PC-3 (cell line): ENCODE data around the gene PNMA1. TPM values are rescaled to one million over a fixed set of nuclear protein-coding genes. Genes with fewer than 3 reads are reported as not detected.

Source experiments
- ATAC-seq: fragments of 200-7000 bp; cut with Tn5 transposase; 2 replicates; pipeline ENCODE4 v1.9.1; 2020; ENCODE audit warnings: mild to moderate bottlenecking, moderate library complexity
- BruUV-seq: library from RNA; stranded (reverse); fragments of 400-500 nt; replicated peaks from 2 replicates; lab custom pipeline; 2021; lab: Mats Ljungman, UMichigan
- CTCF ChIA-PET: fragments of 300-600 bp; sonication (Branson Sonifier 250); formaldehyde crosslinking; loops from one replicate; lab custom pipeline; 2022; ENCODE audit warnings: antibody characterized with exemption; lab: Charles Lee
- POLR2A ChIA-PET: fragments of 300-600 bp; sonication (Branson Sonifier 250); formaldehyde crosslinking; loops from one replicate; lab custom pipeline; 2022; ENCODE audit warnings: antibody characterized with exemption; ENCODE audit not compliant: unreplicated experiment; lab: Charles Lee
- DNase-seq: peaks from one replicate; pipeline ENCODE4 v3.0.0-alpha.2; 2015
- H2AFZ ChIP-seq: fragments of 300-600 bp; sonication (generic); 2 replicates; pipeline ENCODE4 v1.6.0; 2016; ENCODE audit warnings: antibody characterized with exemption, low read length
- H3F3A ChIP-seq: fragments of 300-600 bp; sonication (generic); one replicate; pipeline ENCODE4 v1.6.0; 2017; ENCODE audit warnings: antibody characterized with exemption, low read length, control low read depth, mild to moderate bottlenecking; ENCODE audit not compliant: unreplicated experiment
- H3K27ac ChIP-seq: fragments of 300-600 bp; sonication (generic); 2 replicates; pipeline ENCODE4 v1.5.1; 2016; ENCODE audit warnings: mild to moderate bottlenecking, low read length
- H3K27me3 ChIP-seq: fragments of 300-600 bp; sonication (generic); 2 replicates; pipeline ENCODE4 v1.6.1; 2016; ENCODE audit warnings: low read length, mixed read lengths
- H3K36me3 ChIP-seq: fragments of 300-600 bp; sonication (generic); 2 replicates; pipeline ENCODE4 v1.6.1; 2016; ENCODE audit warnings: low read depth, mixed run types, low read length, mixed read lengths
- H3K4me1 ChIP-seq: fragments of 300-600 bp; sonication (generic); 2 replicates; pipeline ENCODE4 v1.5.1; 2016; ENCODE audit warnings: low read length; ENCODE audit not compliant: insufficient read depth
- H3K4me2 ChIP-seq: fragments of 300-600 bp; sonication (generic); 2 replicates; pipeline ENCODE4 v1.6.0; 2016; ENCODE audit warnings: low read length
- H3K4me3 ChIP-seq: fragments of 300-600 bp; sonication (generic); 2 replicates; pipeline ENCODE4 v1.5.1; 2016; ENCODE audit warnings: mild to moderate bottlenecking, low read length, mixed read lengths
- H3K79me2 ChIP-seq: fragments of 300-600 bp; sonication (generic); 2 replicates; pipeline ENCODE4 v1.6.1; 2017; ENCODE audit warnings: low read length, mixed read lengths
- H3K9ac ChIP-seq: fragments of 300-600 bp; sonication (generic); 2 replicates; pipeline ENCODE4 v1.6.0; 2016; ENCODE audit warnings: mild to moderate bottlenecking, low read length
- H3K9me2 ChIP-seq: fragments of 300-600 bp; sonication (generic); replicated peaks from 2 replicates; pipeline ENCODE4 v1.6.1; 2016; ENCODE audit warnings: mixed run types, low read length, mixed read lengths
- H3K9me3 ChIP-seq: fragments of 300-600 bp; sonication (generic); 2 replicates; pipeline ENCODE4 v1.6.1; 2016; ENCODE audit warnings: low read length, mixed read lengths
- H4K20me1 ChIP-seq: fragments of 300-600 bp; sonication (generic); 2 replicates; pipeline ENCODE4 v1.6.1; 2016; ENCODE audit warnings: low read length, mixed read lengths
- CTCF ChIP-seq: fragments of 300-600 bp; sonication (generic); conservative IDR thresholded peaks from 2 replicates; pipeline ENCODE4 v1.5.1; 2017; ENCODE audit warnings: antibody characterized with exemption, low read depth, mild to moderate bottlenecking, low read length
- EZH2 ChIP-seq: fragments of 300-600 bp; sonication (generic); IDR thresholded peaks from one replicate; pipeline ENCODE4 v1.6.1; 2017; ENCODE audit warnings: antibody characterized with exemption, mild to moderate bottlenecking, low read length; ENCODE audit not compliant: unreplicated experiment
- EZH2phosphoT487 ChIP-seq: fragments of 300-600 bp; sonication (generic); IDR thresholded peaks from 2 replicates; pipeline ENCODE4 v1.6.1; 2018; ENCODE audit warnings: mild to moderate bottlenecking, antibody characterized with exemption, low read length, borderline replicate concordance
- intact Hi-C: fragments of 100-400 bp; cut with micrococcal nuclease; formaldehyde crosslinking; loops from 2 replicates; pipeline ENCODE4 v1.9.0; 2023
- total RNA-seq: library from RNA; depleted of rRNA; stranded (reverse); fragments of >200 nt; gene quantifications from 2 replicates; pipeline ENCODE4 v1.2.3, GENCODE V29; 2014

Gene PNMA1
- total RNA-seq, 1 experiment from 2014 or later = 30.8 TPM

DNA sequence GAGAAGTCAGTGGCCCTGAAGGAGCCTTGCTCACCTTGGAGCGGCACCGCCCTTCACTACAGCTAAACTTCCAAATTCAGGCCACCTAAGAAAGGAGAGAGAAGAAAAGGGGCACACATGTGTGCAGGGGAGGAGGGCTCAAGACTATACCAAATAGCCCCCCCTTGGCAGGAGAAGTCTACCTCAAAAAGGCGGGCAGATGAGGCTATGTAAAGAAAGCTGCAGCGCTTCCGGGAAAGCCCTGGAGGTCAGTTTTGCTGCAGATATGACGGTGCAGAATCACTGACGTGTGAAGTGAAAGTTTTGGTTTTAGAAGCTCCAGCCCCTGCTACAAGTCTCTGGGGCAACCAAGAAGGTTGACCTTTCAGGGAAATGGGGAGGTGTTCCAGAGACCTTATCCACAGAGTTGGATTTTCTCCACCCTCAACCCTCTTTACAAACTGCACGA is 48.2 kb upstream of the PNMA1 start:
- H3K4me3 ChIP-seq = no peak overlapping the region
- ChIA-PET POLR2A (no interaction called here), CTCF (interaction anchor here (0.6 kb wide), 1 partner anchor 24 kb away, joined by 6 read pairs; no protein-coding TSS in a partner anchor)
- DNase-seq (no peak), ATAC-seq (no peak)
- H3K36me3 ChIP-seq = no peaks in the 10 kb centered on the region
- no peaks in the 10 kb centered on the region for H3K9me2 ChIP-seq
- H3K9ac ChIP-seq = no peak overlapping the region
- no peaks in the 10 kb centered on the region for H3F3A ChIP-seq
- H3K4me2 ChIP-seq = no peak overlapping the region
- H4K20me1 ChIP-seq = peaks cover 4% of the 10 kb centered on the region
- no peak overlapping the region for H2AFZ ChIP-seq
- BruUV-seq = no TSS peak
- peaks cover 90% of the 10 kb centered on the region for H3K79me2 ChIP-seq
- TF ChIP-seq EZH2 (no peak), CTCF (no peak), EZH2phosphoT487 (no peak)
- intact Hi-C loops = no loop called here
- H3K27ac ChIP-seq = no peak overlapping the region
- no peaks in the 10 kb centered on the region for H3K9me3 ChIP-seq
- no peaks in the 10 kb centered on the region for H3K27me3 ChIP-seq
- H3K4me1 ChIP-seq = peaks cover 36% of the 10 kb centered on the region

DNA sequence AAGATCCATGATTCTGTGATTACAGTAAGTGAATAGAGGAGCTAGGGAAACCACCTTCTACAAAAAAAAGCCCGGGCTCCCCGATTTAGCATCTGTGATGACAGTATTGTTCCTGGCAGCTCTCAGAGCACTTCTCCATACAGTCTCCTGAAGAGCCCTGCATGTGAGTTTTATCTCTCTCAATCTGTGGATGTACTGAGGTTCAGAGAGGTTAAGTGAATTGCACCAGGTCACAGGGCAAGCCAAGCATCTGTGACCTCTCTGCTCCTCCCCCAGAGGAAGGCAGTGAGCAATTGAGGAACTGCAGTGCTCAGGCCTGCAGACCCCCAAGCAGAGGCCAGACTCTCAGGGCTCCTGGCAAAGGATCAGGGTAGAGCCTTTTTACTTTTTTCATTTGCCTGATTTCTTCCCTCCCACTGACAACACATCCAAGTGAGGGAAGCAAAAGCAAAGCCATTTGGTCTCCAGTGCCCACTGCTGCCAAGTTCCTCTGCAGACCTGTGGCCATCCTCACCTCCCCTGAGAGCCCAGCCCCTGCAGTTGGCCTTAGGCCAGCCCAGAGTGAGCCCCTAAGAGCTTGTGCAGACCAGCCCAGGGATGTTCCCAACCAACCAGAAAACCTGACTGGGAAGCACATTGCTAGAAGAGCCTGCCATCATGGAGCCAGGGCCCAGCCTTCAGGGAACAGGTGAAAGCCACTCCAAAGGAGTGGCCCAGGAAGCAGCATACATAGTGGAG is 47.6 kb upstream of the PNMA1 start:
- Histone ChIP-seq H3K9me3 (no peaks in the 10 kb centered on the region), H3K27me3 (no peaks in the 10 kb centered on the region), H3K27ac (no peak overlapping the region), H3K36me3 (no peaks in the 10 kb centered on the region), H3K4me3 (no peak overlapping the region), H2AFZ (no peak overlapping the region), H3F3A (peaks cover 4% of the 10 kb centered on the region), H3K9ac (no peak overlapping the region), H3K4me2 (0 out of 2 replicates have a peak overlapping the region, but pooled peaks have one; percentile 98), H3K9me2 (no peaks in the 10 kb centered on the region), H3K79me2 (peaks cover 90% of the 10 kb centered on the region), H3K4me1 (peaks cover 42% of the 10 kb centered on the region), H4K20me1 (peaks cover 7% of the 10 kb centered on the region)
- ChIA-PET CTCF (no interaction called here), POLR2A (no interaction called here)
- DNase-seq (no peak), ATAC-seq (no peak)
- no peak for TF ChIP-seq EZH2
- no peak for TF ChIP-seq EZH2phosphoT487
- intact Hi-C loops = loop anchor here (2.0 kb wide), 1 partner anchor 23 kb away; no protein-coding TSS in a partner anchor
- BruUV-seq = no TSS peak

GRCh38 chr14:73760598-73761586 is 46.7 kb upstream of the PNMA1 start:
- Histone ChIP-seq H3K27me3 (no peaks in the 10 kb centered on the region), H3K36me3 (no peaks in the 10 kb centered on the region), H3F3A (peaks cover 6% of the 10 kb centered on the region), H2AFZ (peak overlapping the region; percentile 42), H3K4me2 (peak overlapping the region; percentile 98), H3K9ac (peak overlapping the region; percentile 50), H3K4me3 (peak overlapping the region; percentile 93), H3K9me2 (no peaks in the 10 kb centered on the region), H3K79me2 (peaks cover 90% of the 10 kb centered on the region), H3K4me1 (peaks cover 51% of the 10 kb centered on the region), H3K9me3 (no peaks in the 10 kb centered on the region), H3K27ac (peak overlapping the region; percentile 67), H4K20me1 (peaks cover 10% of the 10 kb centered on the region)
- ChIA-PET POLR2A (interaction anchor here (0.6 to 0.7 kb wide), 2 partner anchors 71 to 195 kb away, joined by 3 to 32 read pairs; no protein-coding TSS in a partner anchor), CTCF (interaction anchor here (0.6 to 1.5 kb wide), 5 partner anchors 20 to 107 kb away, joined by 3 to 9 read pairs (median 8); no protein-coding TSS in a partner anchor)
- BruUV-seq = TSS peak; percentile 96
- intact Hi-C loops = loop anchor here (1.0 to 2.0 kb wide), 2 partner anchors 24 to 29 kb away; no protein-coding TSS in a partner anchor
- no peak for ATAC-seq
- no peak for DNase-seq
- no peak for TF ChIP-seq EZH2
- no peak for TF ChIP-seq CTCF
- no peak for TF ChIP-seq EZH2phosphoT487
